HEK293T (cell line): ENCODE data around the gene SUPT3H.

Experiments used
- CTCF ChIA-PET: fragments of 350-600 bp; formaldehyde crosslinking; extraction: SDS; loops from one replicate; lab custom pipeline; 2021; ENCODE audit warnings: antibody characterized with exemption, inconsistent platforms; lab: Yijun Ruan, JAX
- POLR2A ChIA-PET: fragments of 350-600 bp; formaldehyde crosslinking; extraction: SDS; loops from one replicate; lab custom pipeline; 2020; ENCODE audit warnings: antibody characterized with exemption, inconsistent platforms; lab: Yijun Ruan, JAX
- DNase-seq: peaks from one replicate; pipeline ENCODE4 v3.0.0; 2012; ENCODE audit warnings: mixed read lengths; ENCODE audit errors: extremely low spot score
- ARNT ChIP-seq: fragments of 450-650 bp; IDR thresholded peaks from 2 replicates; pipeline ENCODE4 v1.6.1; 2017; ENCODE audit warnings: mild to moderate bottlenecking
- BHLHE40 ChIP-seq: fragments of 450-650 bp; IDR thresholded peaks from 2 replicates; pipeline ENCODE4 v1.6.1; 2016; ENCODE audit warnings: mild to moderate bottlenecking, moderate library complexity, borderline replicate concordance
- CTBP1 ChIP-seq: fragments of 450-650 bp; IDR thresholded peaks from 2 replicates; pipeline ENCODE4 v1.6.1; 2016; ENCODE audit warnings: borderline replicate concordance
- ELF4 ChIP-seq: fragments of 450-650 bp; IDR thresholded peaks from 2 replicates; pipeline ENCODE4 v1.6.1; 2017; ENCODE audit warnings: antibody characterized with exemption
- FOXA1 ChIP-seq: fragments of 450-650 bp; IDR thresholded peaks from 2 replicates; pipeline ENCODE4 v1.6.1; 2016; ENCODE audit warnings: mild to moderate bottlenecking
- FOXK2 ChIP-seq: fragments of 450-650 bp; IDR thresholded peaks from 2 replicates; pipeline ENCODE4 v1.6.1; 2016; ENCODE audit warnings: mild to moderate bottlenecking
- FOXM1 ChIP-seq: fragments of 450-650 bp; IDR thresholded peaks from 2 replicates; pipeline ENCODE4 v1.6.1; 2017; ENCODE audit warnings: mild to moderate bottlenecking, borderline replicate concordance
- HDGF ChIP-seq: fragments of 450-650 bp; IDR thresholded peaks from 2 replicates; pipeline ENCODE4 v1.6.1; 2017; ENCODE audit warnings: antibody characterized with exemption, borderline replicate concordance
- L3MBTL2 ChIP-seq: fragments of 450-650 bp; conservative IDR thresholded peaks from 2 replicates; pipeline ENCODE4 v1.6.1; 2016; ENCODE audit warnings: mild to moderate bottlenecking
- LEF1 ChIP-seq: fragments of 450-650 bp; IDR thresholded peaks from 2 replicates; pipeline ENCODE4 v1.6.1; 2017; ENCODE audit warnings: mild to moderate bottlenecking, borderline replicate concordance
- NFRKB ChIP-seq: fragments of 450-650 bp; IDR thresholded peaks from 2 replicates; pipeline ENCODE4 v1.6.1; 2016; ENCODE audit warnings: mild to moderate bottlenecking, moderate library complexity
- SP1 ChIP-seq: fragments of 450-650 bp; IDR thresholded peaks from 2 replicates; pipeline ENCODE4 v1.6.1; 2017
- SUZ12 ChIP-seq: fragments of 450-650 bp; IDR thresholded peaks from 2 replicates; pipeline ENCODE4 v1.6.1; 2016; ENCODE audit warnings: mild to moderate bottlenecking
- TARDBP ChIP-seq: fragments of 450-650 bp; IDR thresholded peaks from 2 replicates; pipeline ENCODE4 v1.6.1; 2016
- ZNF384 ChIP-seq: fragments of 450-650 bp; IDR thresholded peaks from 2 replicates; pipeline ENCODE4 v1.6.1; 2016
- TF ChIP-seq, protein P1 (sequence below): fragments of 450-650 bp; IDR thresholded peaks from 2 replicates; pipeline ENCODE4 v1.6.1; 2016

The SUPT3H gene

DNA sequence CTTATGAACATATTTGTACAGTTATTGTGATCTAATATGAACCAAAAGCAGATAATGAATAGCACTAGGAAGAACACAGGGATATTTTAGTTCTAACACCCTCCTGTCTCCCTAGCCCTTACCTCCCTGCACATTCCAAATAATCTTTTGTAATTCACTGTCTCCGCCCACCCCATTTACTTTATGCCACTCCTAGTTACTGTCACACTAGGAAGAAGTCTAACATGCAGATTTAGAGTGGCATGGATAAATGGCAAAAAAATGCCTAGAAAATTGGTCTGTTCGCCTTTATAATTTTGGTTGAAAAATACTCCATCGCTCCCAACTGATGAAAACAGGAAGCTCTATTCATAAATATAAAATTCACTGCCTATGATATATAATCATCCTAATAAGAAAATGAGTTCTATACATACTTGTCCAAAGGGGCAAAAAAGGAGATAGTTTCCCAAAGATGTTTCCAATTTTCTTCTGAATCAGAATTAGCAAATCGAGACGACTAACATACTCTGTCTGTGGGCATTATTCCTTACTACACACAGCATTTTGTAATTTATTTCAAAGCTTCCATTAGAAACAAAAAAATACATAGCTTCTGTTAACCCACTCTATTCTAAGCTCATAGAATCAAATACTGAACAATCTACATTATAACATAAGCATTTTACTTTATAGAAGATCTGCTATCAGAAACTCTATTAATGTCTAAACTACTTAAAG lies 50.9 kb downstream of the SUPT3H start:
- no peak for TF ChIP-seq LEF1
- no peak for TF ChIP-seq CTBP1
- TF ChIP-seq, protein P1, sequence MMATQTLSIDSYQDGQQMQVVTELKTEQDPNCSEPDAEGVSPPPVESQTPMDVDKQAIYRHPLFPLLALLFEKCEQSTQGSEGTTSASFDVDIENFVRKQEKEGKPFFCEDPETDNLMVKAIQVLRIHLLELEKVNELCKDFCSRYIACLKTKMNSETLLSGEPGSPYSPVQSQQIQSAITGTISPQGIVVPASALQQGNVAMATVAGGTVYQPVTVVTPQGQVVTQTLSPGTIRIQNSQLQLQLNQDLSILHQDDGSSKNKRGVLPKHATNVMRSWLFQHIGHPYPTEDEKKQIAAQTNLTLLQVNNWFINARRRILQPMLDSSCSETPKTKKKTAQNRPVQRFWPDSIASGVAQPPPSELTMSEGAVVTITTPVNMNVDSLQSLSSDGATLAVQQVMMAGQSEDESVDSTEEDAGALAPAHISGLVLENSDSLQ = 0 out of 2 replicates have a peak, but pooled peaks have one; percentile 22
- no peak for TF ChIP-seq FOXK2
- TF ChIP-seq SP1 = no peak
- no peak for TF ChIP-seq TARDBP
- CTCF ChIA-PET = no interaction called here
- no peak for DNase-seq
- POLR2A ChIA-PET = no interaction called here

DNA sequence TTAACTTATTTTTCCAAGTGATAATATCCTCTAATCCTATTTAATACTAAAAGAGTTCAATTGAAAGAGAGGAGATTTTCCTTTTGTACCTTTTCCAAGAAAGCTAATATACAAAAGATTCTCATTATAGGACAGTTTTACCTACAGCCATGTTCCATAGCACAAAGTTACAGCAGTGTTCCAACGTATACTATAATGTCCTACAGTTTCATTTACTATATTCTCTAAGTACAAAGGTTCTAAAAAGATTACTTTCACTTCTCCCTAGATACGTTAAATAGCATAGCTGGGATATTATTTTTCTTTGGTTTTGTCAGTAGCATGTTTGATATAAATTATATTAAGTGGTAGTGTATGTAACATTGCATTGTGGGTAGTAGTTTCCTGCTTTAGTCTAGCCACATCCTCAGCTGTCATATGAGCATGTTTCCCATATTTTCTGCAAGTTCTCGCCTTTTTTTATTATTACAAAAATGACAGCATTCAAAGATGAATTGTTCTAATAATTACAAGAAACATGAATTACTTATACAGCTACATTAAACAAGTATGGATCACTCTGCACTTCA lies 54.0 kb downstream of the SUPT3H start:
- POLR2A ChIA-PET = no interaction called here
- CTCF ChIA-PET = interaction anchor here (0.6 kb wide), 1 partner anchor 9 kb away, joined by 3 read pairs; no protein-coding TSS in a partner anchor
- TF ChIP-seq CTBP1 (no peak), ELF4 (no peak), HDGF (no peak), NFRKB (no peak), LEF1 (no peak), L3MBTL2 (no peak), FOXK2 (no peak), FOXM1 (no peak), BHLHE40 (no peak), FOXA1 (no peak), TARDBP (no peak), SUZ12 (no peak), ARNT (no peak), SP1 (no peak), ZNF384 (no peak)
- TF ChIP-seq, protein P1 = no peak
- no peak for DNase-seq

DNA sequence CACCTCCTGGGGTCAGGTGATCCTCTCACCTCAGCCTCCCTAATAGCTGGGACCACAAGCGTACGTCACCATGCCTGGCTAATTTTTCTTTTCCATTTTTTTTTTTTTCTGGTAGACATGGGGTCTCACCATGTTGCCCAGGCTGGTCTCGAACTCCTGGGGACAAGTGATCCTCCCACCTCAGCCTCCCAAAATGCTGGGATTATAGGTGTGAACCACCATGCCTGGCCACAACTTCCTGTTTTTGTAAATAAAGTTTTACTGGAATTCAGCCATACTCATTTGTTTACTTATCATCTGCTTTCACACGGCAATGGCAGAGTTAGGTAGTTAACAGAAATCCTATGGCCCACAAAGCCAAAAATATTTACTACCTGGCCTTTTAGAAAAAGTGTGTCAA lies 57.4 kb downstream of the SUPT3H start:
- TF ChIP-seq, protein P1 = no peak
- TF ChIP-seq NFRKB (no peak), CTBP1 (no peak), L3MBTL2 (no peak)
- POLR2A ChIA-PET = no interaction called here
- DNase-seq = no peak
- CTCF ChIA-PET = no interaction called here

DNA sequence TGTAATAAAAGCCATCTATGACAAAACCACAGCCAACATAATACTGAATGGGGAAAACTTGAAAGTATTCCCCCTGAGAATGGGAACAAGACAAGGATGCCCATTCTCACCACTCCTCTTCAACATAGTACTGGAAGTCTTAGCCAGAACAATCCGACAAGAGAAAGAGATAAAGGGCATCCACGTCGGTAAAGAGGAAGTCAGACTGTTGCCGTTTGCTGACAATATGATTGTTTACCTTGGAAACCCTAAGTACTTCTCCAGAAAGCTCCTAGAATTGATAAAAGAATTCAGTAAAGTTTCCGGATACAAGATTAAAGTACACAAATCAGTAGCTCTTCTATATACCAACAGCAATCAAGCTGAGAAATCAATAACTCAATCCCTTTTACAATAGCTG lies 63.6 kb downstream of the SUPT3H start:
- ChIA-PET CTCF (interaction anchor here (0.9 kb wide), 1 partner anchor 9 kb away, joined by 3 read pairs; no protein-coding TSS in a partner anchor), POLR2A (no interaction called here)
- no peak for DNase-seq
- TF ChIP-seq L3MBTL2 = no peak

DNA sequence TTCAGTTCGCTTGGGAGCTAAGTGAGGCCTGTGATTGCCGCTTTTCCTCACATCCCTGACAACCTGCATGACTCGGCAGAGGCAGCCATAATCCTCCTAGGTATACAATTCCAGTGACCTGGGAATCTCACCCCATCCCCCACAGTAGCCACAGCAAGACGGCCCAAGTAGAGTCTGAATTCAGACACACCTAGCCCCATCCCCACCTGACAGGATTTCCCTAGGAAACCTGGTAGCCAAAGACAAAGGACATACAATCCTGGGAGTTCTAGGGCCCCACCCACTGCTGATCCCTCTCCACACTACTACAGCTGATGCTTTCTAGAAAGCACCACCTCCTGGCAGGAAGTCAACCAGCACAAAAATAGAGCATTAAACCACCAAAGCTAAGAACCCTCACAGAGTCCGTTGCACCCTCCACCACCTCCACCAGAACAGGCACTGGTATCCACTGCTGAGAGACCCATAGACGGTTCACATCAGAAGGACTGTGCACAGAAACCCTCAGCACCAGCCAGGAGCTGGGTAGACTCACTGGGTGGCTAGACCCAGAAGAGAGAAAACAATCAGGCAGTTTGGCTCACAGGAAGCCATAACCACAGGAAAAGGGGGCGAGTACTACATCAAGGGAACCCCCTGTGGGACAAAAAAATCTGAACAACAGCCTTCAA lies 67.5 kb downstream of the SUPT3H start:
- DNase-seq = no peak
- TF ChIP-seq FOXK2 = no peak
- no peak for TF ChIP-seq ELF4
- no peak for TF ChIP-seq FOXM1
- no peak for TF ChIP-seq TARDBP
- TF ChIP-seq, protein P1 = no peak
- ChIA-PET POLR2A (no interaction called here), CTCF (interaction anchor here (0.6 kb wide), 1 partner anchor 377 kb away, joined by 3 read pairs; no protein-coding TSS in a partner anchor)

DNA sequence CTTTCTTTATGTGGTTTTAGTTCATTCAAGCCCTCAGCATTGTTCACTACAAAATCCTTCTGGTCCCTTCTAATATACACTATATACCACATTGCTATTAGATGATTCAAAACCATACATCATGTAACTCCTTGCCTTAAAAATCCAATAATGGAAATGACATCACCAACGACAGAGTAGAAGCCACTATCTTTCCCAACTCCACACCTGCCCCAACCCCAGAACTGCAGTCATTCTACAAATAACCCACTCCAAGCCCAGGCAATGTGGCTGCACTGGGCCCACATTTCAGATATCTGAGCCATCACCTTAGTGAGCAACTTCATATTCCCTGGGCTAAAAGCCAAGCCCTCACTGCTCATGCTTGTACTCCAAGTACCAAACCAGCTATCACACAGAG lies 72.2 kb downstream of the SUPT3H start:
- CTCF ChIA-PET = no interaction called here
- no peak for DNase-seq
- POLR2A ChIA-PET = no interaction called here
- TF ChIP-seq ELF4 = no peak
- no peak for TF ChIP-seq LEF1
- no peak for TF ChIP-seq CTBP1
- TF ChIP-seq L3MBTL2 = no peak
- TF ChIP-seq, protein P1 = no peak
- TF ChIP-seq FOXM1 = no peak
